CD14-positive monocyte (primary cell): ENCODE results near the gene ASTN2. TPM values are rescaled to one million over a fixed set of nuclear protein-coding genes. Genes with fewer than 3 reads are reported as not detected.

ENCODE experiments used
- DNase-seq, 3 donors: peaks; one replicate each; pipeline ENCODE4 v3.0.0-alpha.2; 2011 to 2022
- H2AFZ ChIP-seq: 2 replicates; pipeline ENCODE4 v1.6.0; 2012; ENCODE audit warnings: mild to moderate bottlenecking, low read depth, low read length, inconsistent platforms; ENCODE audit not compliant: insufficient read depth, poor library complexity, severe bottlenecking
- H3K27ac ChIP-seq, 2 donors: 1 replicate in 1 of 2; 2 replicates in 1 of 2; pipeline ENCODE4 v1.5.1; 2012 to 2013; ENCODE audit warnings: low read length in 2 of 2, control low read depth in 1 of 2, inconsistent platforms in 1 of 2, low read depth in 1 of 2, mild to moderate bottlenecking in 1 of 2
- H3K27me3 ChIP-seq, 2 donors: one replicate each; pipeline versions ENCODE4 v1.6.0 to v1.6.1; 2011 to 2013; ENCODE audit warnings: low read length in 2 of 2; ENCODE audit not compliant: control insufficient read depth in 2 of 2, insufficient read depth in 2 of 2
- H3K36me3 ChIP-seq, 2 donors: replicated peaks in 1 of 2; 1 replicate in 1 of 2; 2 replicates in 1 of 2; pipeline versions ENCODE4 v1.5.1 to v1.6.1; 2012 to 2013; ENCODE audit warnings: low read length in 2 of 2, control low read depth in 1 of 2, inconsistent platforms in 1 of 2, mild to moderate bottlenecking in 1 of 2; ENCODE audit not compliant: insufficient read depth in 2 of 2, control insufficient read depth in 1 of 2
- H3K4me1 ChIP-seq, 2 donors: 1 replicate in 1 of 2; 2 replicates in 1 of 2; pipeline versions ENCODE4 v1.5.1 to v1.6.1; 2012 to 2013; ENCODE audit warnings: low read length in 2 of 2, control low read depth in 1 of 2, inconsistent platforms in 1 of 2, mild to moderate bottlenecking in 1 of 2, moderate library complexity in 1 of 2; ENCODE audit not compliant: insufficient read depth in 2 of 2, control insufficient read depth in 1 of 2
- H3K4me2 ChIP-seq: replicated peaks from 2 replicates; pipeline ENCODE3; 2012; ENCODE audit warnings: low read length, moderate library complexity, mild to moderate bottlenecking; ENCODE audit not compliant: poor library complexity, severe bottlenecking; ENCODE audit errors: extremely low read depth
- H3K4me3 ChIP-seq, 3 experiments: fragments of 200-600 bp in 1 of 3; sonication (generic) in 1 of 3; replicated peaks in 1 of 3; 1 replicate in 2 of 3; 2 replicates in 1 of 3; pipeline ENCODE4 v1.5.1; 2011 to 2013; ENCODE audit warnings: low read length in 3 of 3, mild to moderate bottlenecking in 3 of 3, control low read depth in 2 of 3, low read depth in 2 of 3, inconsistent platforms in 1 of 3, moderate library complexity in 1 of 3
- H3K79me2 ChIP-seq: 2 replicates; pipeline ENCODE4 v1.6.0; 2012; ENCODE audit warnings: mild to moderate bottlenecking, control low read depth, inconsistent platforms, low read length, moderate library complexity; ENCODE audit not compliant: insufficient read depth
- H3K9ac ChIP-seq: 2 replicates; pipeline ENCODE4 v1.6.0; 2017; ENCODE audit warnings: low read length, mild to moderate bottlenecking; ENCODE audit not compliant: insufficient read depth, poor library complexity, severe bottlenecking
- H3K9me3 ChIP-seq, 2 donors: replicated peaks in 1 of 2; 1 replicate in 1 of 2; 2 replicates in 1 of 2; pipeline versions ENCODE4 v1.5.1 to v1.6.1; 2012 to 2013; ENCODE audit warnings: low read length in 2 of 2, control low read depth in 1 of 2; ENCODE audit not compliant: control insufficient read depth in 1 of 2, insufficient read depth in 1 of 2
- H4K20me1 ChIP-seq: 2 replicates; pipeline ENCODE4 v1.6.0; 2012; ENCODE audit warnings: mild to moderate bottlenecking, low read length, control low read depth, moderate library complexity; ENCODE audit not compliant: insufficient read depth
- H3K27ac Mint-ChIP-seq, 7 donors: one replicate each; pipeline ENCODE4 v1.8.0; 2020; ENCODE audit warnings: mild to moderate bottlenecking in 7 of 7, mixed read lengths in 7 of 7, moderate library complexity in 6 of 7, inconsistent platforms in 2 of 7
- H3K27me3 Mint-ChIP-seq, 3 donors: one replicate each; pipeline ENCODE4 v1.8.0; 2021 to 2022; ENCODE audit warnings: low read depth in 3 of 3, mild to moderate bottlenecking in 3 of 3, mixed read lengths in 3 of 3, moderate library complexity in 3 of 3, inconsistent platforms in 1 of 3
- H3K36me3 Mint-ChIP-seq, 2 donors: one replicate each; pipeline ENCODE4 v1.8.0; 2020; ENCODE audit warnings: mixed read lengths in 2 of 2, inconsistent platforms in 1 of 2, mild to moderate bottlenecking in 1 of 2
- H3K4me1 Mint-ChIP-seq: one replicate; pipeline ENCODE4 v1.8.0; 2020; ENCODE audit warnings: mild to moderate bottlenecking, mixed read lengths
- H3K4me3 Mint-ChIP-seq, 2 donors: one replicate each; pipeline ENCODE4 v1.8.0; 2020; ENCODE audit warnings: mild to moderate bottlenecking in 2 of 2, mixed read lengths in 2 of 2, moderate library complexity in 1 of 2
- H3K9me3 Mint-ChIP-seq, 7 donors: one replicate each; pipeline ENCODE4 v1.8.0; 2020 to 2022; ENCODE audit warnings: mixed read lengths in 7 of 7, mild to moderate bottlenecking in 6 of 7, moderate library complexity in 6 of 7, inconsistent platforms in 2 of 7
- WGBS: methylation state at CpG from one replicate; pipeline ENCODE4 v1.1.5; 2013; ENCODE audit warnings: missing lambda C conversion rate; ENCODE audit not compliant: insufficient coverage; 5-methylcytosine and 5-hydroxymethylcytosine counted together
- intact Hi-C, 2 donors: fragments of 100-400 bp; cut with micrococcal nuclease; formaldehyde crosslinking; loops; one replicate each; pipeline versions ENCODE4 v1.15.0 to v1.15.1; 2023
- polyA plus RNA-seq, 3 donors: library from polyadenylated mRNA; depleted of rRNA in 1 of 3; unstranded in 2 of 3; stranded (reverse) in 1 of 3; fragments of 300-500 nt in 2 of 3; fragments of >200 nt in 1 of 3; fragmentation: Illumina TruSeq in 2 of 3; gene quantifications; 1 replicate in 2 of 3; 2 replicates in 1 of 3; pipeline ENCODE4 v1.2.3, GENCODE V29; 2012 to 2021
- TF ChIP-seq, protein P1 (sequence below): fragments of 200-600 bp; IDR thresholded peaks from one replicate; pipeline ENCODE4 v1.8.0; 2022; ENCODE audit warnings: antibody characterized with exemption, mild to moderate bottlenecking

The ASTN2 gene
- polyA plus RNA-seq, 3 donors: not detected

DNA sequence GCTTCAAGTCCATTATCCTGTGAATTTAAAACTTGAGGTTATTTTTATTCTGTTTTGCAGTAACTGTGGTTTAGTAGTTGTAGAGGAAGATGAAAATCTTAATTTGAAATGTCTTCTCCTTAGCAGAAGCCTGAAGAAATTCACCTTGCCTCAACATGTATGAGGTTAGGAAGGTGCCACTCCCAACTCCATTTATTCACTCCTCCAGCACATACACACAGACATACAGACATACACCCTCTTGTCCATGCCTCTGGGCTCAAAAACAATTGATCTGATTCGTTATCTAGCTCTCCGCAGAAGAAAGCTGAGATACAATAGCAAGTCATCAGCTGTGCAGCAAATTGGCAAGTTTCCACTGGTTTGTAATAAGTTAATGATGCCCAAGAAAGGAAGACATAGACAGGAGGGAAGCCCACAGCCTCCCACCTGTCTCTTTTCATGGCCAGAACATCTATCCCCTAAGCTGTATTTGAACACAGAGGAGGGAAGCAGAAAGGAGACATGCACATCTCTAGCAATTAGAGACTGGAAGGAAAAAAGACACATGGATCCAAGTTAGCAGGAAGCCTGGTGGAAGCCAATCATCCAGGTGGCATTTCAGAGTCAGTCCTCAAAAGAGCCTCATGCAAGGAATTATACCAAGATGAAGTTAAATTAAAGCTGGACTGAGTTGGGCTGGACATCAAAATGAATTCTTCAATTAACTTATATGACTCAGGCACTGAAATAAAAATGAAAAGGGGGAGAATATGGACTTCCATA, 257.9 kb downstream of the ASTN2 start:
- TF ChIP-seq, protein P1, sequence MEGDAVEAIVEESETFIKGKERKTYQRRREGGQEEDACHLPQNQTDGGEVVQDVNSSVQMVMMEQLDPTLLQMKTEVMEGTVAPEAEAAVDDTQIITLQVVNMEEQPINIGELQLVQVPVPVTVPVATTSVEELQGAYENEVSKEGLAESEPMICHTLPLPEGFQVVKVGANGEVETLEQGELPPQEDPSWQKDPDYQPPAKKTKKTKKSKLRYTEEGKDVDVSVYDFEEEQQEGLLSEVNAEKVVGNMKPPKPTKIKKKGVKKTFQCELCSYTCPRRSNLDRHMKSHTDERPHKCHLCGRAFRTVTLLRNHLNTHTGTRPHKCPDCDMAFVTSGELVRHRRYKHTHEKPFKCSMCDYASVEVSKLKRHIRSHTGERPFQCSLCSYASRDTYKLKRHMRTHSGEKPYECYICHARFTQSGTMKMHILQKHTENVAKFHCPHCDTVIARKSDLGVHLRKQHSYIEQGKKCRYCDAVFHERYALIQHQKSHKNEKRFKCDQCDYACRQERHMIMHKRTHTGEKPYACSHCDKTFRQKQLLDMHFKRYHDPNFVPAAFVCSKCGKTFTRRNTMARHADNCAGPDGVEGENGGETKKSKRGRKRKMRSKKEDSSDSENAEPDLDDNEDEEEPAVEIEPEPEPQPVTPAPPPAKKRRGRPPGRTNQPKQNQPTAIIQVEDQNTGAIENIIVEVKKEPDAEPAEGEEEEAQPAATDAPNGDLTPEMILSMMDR: no peak
- H3K4me1 ChIP-seq: no peaks in the 10 kb centered on the region
- no peak overlapping the region for H3K27ac Mint-ChIP-seq
- no peaks in the 10 kb centered on the region for H3K9me3 ChIP-seq
- no peak for DNase-seq
- no peaks in the 10 kb centered on the region for H3K9me3 Mint-ChIP-seq
- no peaks in the 10 kb centered on the region for H3K36me3 ChIP-seq
- intact Hi-C loops: no loop called here
- H3K27me3 ChIP-seq: no peaks in the 10 kb centered on the region
- H3K36me3 Mint-ChIP-seq: no peaks in the 10 kb centered on the region
- H3K27ac ChIP-seq: no peak overlapping the region
- no peaks in the 10 kb centered on the region for H4K20me1 ChIP-seq
- no peak overlapping the region for H3K4me3 Mint-ChIP-seq
- no CpG with 5 or more reads among the region's 2 CpGs for WGBS
- no peak overlapping the region for H3K4me2 ChIP-seq
- H3K4me1 Mint-ChIP-seq: no peaks in the 10 kb centered on the region
- H3K27me3 Mint-ChIP-seq: peaks cover 0 to 3% (median 0%) of the 10 kb centered on the region in 3 donors
- H3K4me3 ChIP-seq: no peak overlapping the region
- no peak overlapping the region for H2AFZ ChIP-seq
- H3K9ac ChIP-seq: no peak overlapping the region
- H3K79me2 ChIP-seq: no peaks in the 10 kb centered on the region

DNA sequence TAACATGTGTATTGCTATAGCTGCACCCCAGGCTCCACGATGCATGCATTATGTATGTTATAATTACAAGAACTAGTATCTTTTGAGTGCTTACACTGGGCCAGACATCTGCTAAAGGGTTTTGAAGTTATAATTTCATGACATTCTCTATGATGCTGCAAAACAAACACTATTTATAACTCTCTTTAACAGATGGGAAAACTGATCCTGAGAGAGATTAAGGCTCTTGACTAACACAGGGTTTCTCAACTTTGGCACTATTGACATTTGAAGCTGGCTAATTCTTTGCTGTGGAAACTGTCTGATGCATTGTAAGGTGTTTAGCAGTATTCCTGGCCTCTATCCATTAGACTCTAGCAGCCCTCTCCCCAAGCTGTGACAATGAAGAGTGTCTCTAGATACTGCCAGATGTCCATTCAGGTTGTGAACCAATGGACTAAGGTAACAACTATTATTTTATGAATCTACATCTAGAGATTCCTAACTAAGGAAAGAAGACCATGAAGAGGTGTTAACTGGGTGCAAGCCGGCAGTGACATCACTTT, 258.6 kb downstream of the ASTN2 start:
- H3K4me3 Mint-ChIP-seq: no peak overlapping the region
- H3K4me1 Mint-ChIP-seq: no peaks in the 10 kb centered on the region
- Histone ChIP-seq H3K27ac (no peak overlapping the region), H3K27me3 (no peaks in the 10 kb centered on the region), H3K4me2 (no peak overlapping the region), H3K4me3 (no peak overlapping the region), H4K20me1 (no peaks in the 10 kb centered on the region), H3K4me1 (no peaks in the 10 kb centered on the region), H3K36me3 (no peaks in the 10 kb centered on the region), H3K9me3 (no peaks in the 10 kb centered on the region), H2AFZ (no peak overlapping the region), H3K9ac (no peak overlapping the region), H3K79me2 (no peaks in the 10 kb centered on the region)
- TF ChIP-seq, protein P1: no peak
- no peak for DNase-seq
- intact Hi-C loops: no loop called here
- no peaks in the 10 kb centered on the region for H3K9me3 Mint-ChIP-seq
- no peak overlapping the region for H3K27ac Mint-ChIP-seq
- WGBS: 20% methylated on average over 1 of the region's 2 CpGs
- peaks cover 0 to 3% (median 0%) of the 10 kb centered on the region in 3 donors for H3K27me3 Mint-ChIP-seq
- no peaks in the 10 kb centered on the region for H3K36me3 Mint-ChIP-seq
